GM21367 (cell line): ENCODE results near the gene TRPV6.

Experiments
- ATAC-seq: cut with Tn5 transposase; IDR thresholded peaks from one replicate; pipeline ENCODE4 v1.9.1; 2021; ENCODE audit not compliant: unreplicated experiment

TRPV6 gene

GRCh38 chr7:142870147-142870559, 15.4 kb downstream of the TRPV6 start:
- no peak for ATAC-seq

GRCh38 chr7:142869434-142869833, 16.1 kb downstream of the TRPV6 start:
- no peak for ATAC-seq

- ATAC-seq = no peak
Observed at GRCh38 chr7:142868986-142869415, 16.5 kb downstream of the TRPV6 start.

GRCh38 chr7:142868188-142868985, 17.2 kb downstream of the TRPV6 start:
- no peak for ATAC-seq

- no peak for ATAC-seq
Observed at GRCh38 chr7:142867398-142868187, 18.0 kb downstream of the TRPV6 start.

- ATAC-seq = no peak
Observed at GRCh38 chr7:142867097-142867378, 18.5 kb downstream of the TRPV6 start.

GRCh38 chr7:142866361-142867096, 19.0 kb downstream of the TRPV6 start:
- ATAC-seq = no peak

- no peak for ATAC-seq
Observed at GRCh38 chr7:142865766-142866165, 19.8 kb downstream of the TRPV6 start.

GRCh38 chr7:142864980-142865747, 20.4 kb downstream of the TRPV6 start:
- no peak for ATAC-seq

GRCh38 chr7:142863891-142864685, 21.5 kb downstream of the TRPV6 start:
- no peak for ATAC-seq

- ATAC-seq = no peak
Observed at GRCh38 chr7:142862786-142863400, 22.7 kb downstream of the TRPV6 start.

- ATAC-seq = no peak
Observed at GRCh38 chr7:142862351-142862750, 23.2 kb downstream of the TRPV6 start.

- no peak for ATAC-seq
Observed at GRCh38 chr7:142860968-142861367, 24.6 kb downstream of the TRPV6 start.

GRCh38 chr7:142859829-142860228, 25.7 kb downstream of the TRPV6 start:
- ATAC-seq = no peak

- ATAC-seq = no peak
Observed at GRCh38 chr7:142859411-142859810, 26.1 kb downstream of the TRPV6 start.

GRCh38 chr7:142857625-142858024, 27.9 kb downstream of the TRPV6 start:
- ATAC-seq = no peak

- no peak for ATAC-seq
Observed at GRCh38 chr7:142856565-142857245, 28.8 kb downstream of the TRPV6 start.

GRCh38 chr7:142855756-142856564, 29.6 kb downstream of the TRPV6 start:
- ATAC-seq = no peak
